Measurements from ENCODE around the gene ARHGAP4. TPM values are rescaled to one million over a fixed set of nuclear protein-coding genes. Genes with fewer than 3 reads are reported as not detected.

The ARHGAP4 gene
- total and polyA plus RNA-seq, 10 of the 15 experiments (the other 5 are each of a cell fraction or from before 2014, with no cell fraction given): 0.71 to 120 (median 44.3) TPM

GRCh38 chrX:153924149-153924861 lies 1.8 kb downstream of the ARHGAP4 start:
- H3K9ac ChIP-seq (ENCODE audit: control insufficient read depth, insufficient read depth, low read length): peak overlapping the region; percentile 97
- H3K27ac ChIP-seq (ENCODE audit: control insufficient read depth, insufficient read depth): peak overlapping the region; percentile 98
- ATAC-seq (0 out of 3 replicates have a peak, but pooled peaks have one; percentile 1), FAIRE-seq (no peak), DNase-seq (ENCODE audit: low read depth, low spot score) (no peak)
- no peaks in the 10 kb centered on the region for H3K36me3 ChIP-seq (ENCODE audit: control insufficient read depth in 2 of 2, insufficient read depth in 2 of 2, low read length in 1 of 2)
- H3K79me2 ChIP-seq (ENCODE audit: control insufficient read depth, insufficient read depth, low read length): peaks cover 38% of the 10 kb centered on the region
- RAD21 ChIA-PET (ENCODE audit: unreplicated experiment): interaction anchor here (1.0 to 6.2 kb wide), 11 partner anchors 10 to 130 kb away, joined by 3 to 59 read pairs (median 5); partner anchors contain the start of genes HCFC1, IDH3G, NAA10 and RENBP
- H4K20me1 ChIP-seq (ENCODE audit: control insufficient read depth, insufficient read depth): no peaks in the 10 kb centered on the region
- H3K9me3 ChIP-seq (replicated peaks; ENCODE audit: control insufficient read depth, insufficient read depth, low read length): no peaks in the 10 kb centered on the region; the same call in 2 of the 3 replicates
- peak overlapping the region; percentile 93 for H3K4me2 ChIP-seq (ENCODE audit: control insufficient read depth, insufficient read depth)
- H3K4me3 ChIP-seq: peak overlapping the region; percentile 74
- POLR2A ChIA-PET: interaction anchor here (0.9 to 5.8 kb wide), 6 partner anchors 10 to 96 kb away, joined by 3 to 68 read pairs (median 5); partner anchors contain the start of genes HCFC1, IRAK1, NAA10 and RENBP
- TF ChIP-seq IKZF2 (IDR thresholded peaks at IDR 0.05) (0 out of 4 replicates have a peak, but pooled peaks of 1 of the 2 experiments have one; percentile 14), SMC3 (IDR thresholded peaks at IDR 0.05; ENCODE audit: borderline replicate concordance, low read length) (peak; percentile 20; the same call in 1 of the 2 replicates), ZNF687 (IDR thresholded peaks at IDR 0.05) (0 out of 2 replicates have a peak, but pooled peaks have one; percentile 15), SPI1 (IDR thresholded peaks at IDR 0.05; ENCODE audit: borderline replicate concordance, insufficient read depth, low read depth, low read length) (peak; percentile 29; the same call in 1 of the 2 replicates), MEF2B (IDR thresholded peaks at IDR 0.05; ENCODE audit: partially characterized antibody, poor library complexity, severe bottlenecking) (peak; percentile 98), NBN (IDR thresholded peaks at IDR 0.05) (no peak), ZBTB33 (IDR thresholded peaks at IDR 0.05) (no peak), RAD21 (IDR thresholded peaks at IDR 0.05; ENCODE audit: insufficient read depth, low read depth, low read length) (peak; percentile 39; the same call in 1 of the 2 replicates), GABPA (IDR thresholded peaks at IDR 0.05; ENCODE audit: low read depth) (no peak), YY1 (IDR thresholded peaks at IDR 0.05; ENCODE audit: low read depth, low read length) (peak; percentile 27; the same call in 1 of the 2 replicates), CTCF (IDR thresholded peaks at IDR 0.05 in 2 of 3, conservative IDR thresholded peaks at IDR 0.05 in 1 of 3; ENCODE audit: control insufficient read depth in 2 of 3, extremely low read depth in 1 of 3, insufficient read depth in 1 of 3, low read depth in 3 of 3, low read length in 3 of 3) (peak; percentile 29 to 60 (median 32); a peak in 3 of 6 replicates), IKZF1 (conservative IDR thresholded peaks at IDR 0.05) (0 out of 2 replicates have a peak, but pooled peaks have one; percentile 41), NR2F1 (conservative IDR thresholded peaks at IDR 0.05) (0 out of 2 replicates have a peak, but pooled peaks have one; percentile 24)
- in situ Hi-C loops (cut with MboI) (loop anchor here (10.0 kb wide), 1 partner anchor 60 kb away; no protein-coding TSS in a partner anchor), intact Hi-C loops (cut with micrococcal nuclease; ENCODE audit: unreplicated experiment) (loop anchor here (1.0 kb wide), 1 partner anchor 23 kb away; no protein-coding TSS in a partner anchor)
- no TSS peak for BruUV-seq (replicated peaks)
- WGBS (ENCODE audit: insufficient coverage, insufficient replicate concordance, low lambda C conversion rate, missing lambda C conversion rate): 25% methylated on average over 14 of the region's 14 CpGs
- SMC1A ChIA-PET (ENCODE audit: uncharacterized antibody, unreplicated experiment): interaction anchor here (0.7 to 5.5 kb wide), 6 partner anchors 11 to 44 kb away, joined by 3 to 61 read pairs (median 4); partner anchors contain the start of gene NAA10
- no peaks in the 10 kb centered on the region for H3K27me3 ChIP-seq (replicated peaks in 1 of 2; ENCODE audit: control insufficient read depth in 2 of 2, insufficient read depth in 2 of 2, low read length in 1 of 2)
- CTCF ChIA-PET: interaction anchor here (1.2 to 8.7 kb wide), 14 partner anchors 10 to 162 kb away, joined by 3 to 172 read pairs (median 4); partner anchors contain the start of genes IDH3G, NAA10, RENBP and SSR4
- peaks cover 9% of the 10 kb centered on the region; the same call in 1 of the 2 replicates for H3K4me1 ChIP-seq (ENCODE audit: control insufficient read depth, insufficient read depth, low read length)
- H2AFZ ChIP-seq (ENCODE audit: control insufficient read depth, low read depth, low read length): no peak overlapping the region; the same call in 1 of the 2 replicates

Data from GM12878 (cell line).